GM23338 (cell line): Measurements from ENCODE around the gene LRSAM1.

Experiments
- CREB1 ChIP-seq: fragments of 250-450 bp; sonication (Bioruptor Pico); IDR thresholded peaks from 2 replicates; pipeline ENCODE4 v1.5.0; 2020; ENCODE audit warnings: low read depth, mild to moderate bottlenecking, moderate library complexity
- CTCF ChIP-seq, 2 experiments: fragments of 200-600 bp in 1 of 2; sonication (generic) in 1 of 2; conservative IDR thresholded peaks; 2 replicates each; pipeline versions ENCODE4 v1.5.1 to v1.6.1; 2016 to 2017; ENCODE audit warnings: antibody characterized with exemption in 2 of 2, low read depth in 2 of 2, mild to moderate bottlenecking in 2 of 2, moderate library complexity in 1 of 2
- ETS1 ChIP-seq: IDR thresholded peaks from 2 replicates; pipeline ENCODE4 v1.6.1; 2016; ENCODE audit warnings: antibody characterized with exemption
- EZH2 ChIP-seq: fragments of 200-600 bp; sonication (generic); IDR thresholded peaks from one replicate; pipeline ENCODE4 v1.8.0; 2017; ENCODE audit warnings: antibody characterized with exemption, mild to moderate bottlenecking, low read depth; ENCODE audit not compliant: unreplicated experiment
- EZH2phosphoT487 ChIP-seq: fragments of 200-600 bp; sonication (generic); IDR thresholded peaks from one replicate; pipeline ENCODE4 v1.8.1; 2018; ENCODE audit warnings: antibody characterized with exemption; ENCODE audit not compliant: unreplicated experiment
- JUNB ChIP-seq: IDR thresholded peaks from one replicate; pipeline ENCODE4 v1.6.1; 2016; ENCODE audit warnings: antibody characterized with exemption; ENCODE audit not compliant: unreplicated experiment
- NANOG ChIP-seq: IDR thresholded peaks from 2 replicates; pipeline ENCODE4 v1.6.1; 2016; ENCODE audit warnings: antibody characterized with exemption, borderline replicate concordance
- POLR2AphosphoS5 ChIP-seq: IDR thresholded peaks from 2 replicates; pipeline ENCODE4 v1.6.1; 2016; ENCODE audit warnings: antibody characterized with exemption, low read depth
- REST ChIP-seq: IDR thresholded peaks from one replicate; pipeline ENCODE4 v1.6.1; 2018; ENCODE audit warnings: antibody characterized with exemption; ENCODE audit not compliant: unreplicated experiment
- STAT1 ChIP-seq: IDR thresholded peaks from one replicate; pipeline ENCODE4 v1.6.1; 2016; ENCODE audit warnings: antibody characterized with exemption; ENCODE audit not compliant: unreplicated experiment
- ZNF114 ChIP-seq: fragments of 250-450 bp; sonication (Bioruptor Pico); IDR thresholded peaks from 2 replicates; pipeline ENCODE4 v1.5.0; 2020; ENCODE audit warnings: mild to moderate bottlenecking, moderate library complexity
- ZNF331 ChIP-seq: fragments of 250-450 bp; sonication (Bioruptor Pico); IDR thresholded peaks from 2 replicates; pipeline ENCODE4 v1.5.0; 2020; ENCODE audit warnings: low read depth, mild to moderate bottlenecking, moderate library complexity
- ZNF462 ChIP-seq: fragments of 250-450 bp; sonication (Bioruptor Pico); IDR thresholded peaks from 2 replicates; pipeline ENCODE4 v1.5.0; 2020; ENCODE audit warnings: mild to moderate bottlenecking, moderate library complexity

GRCh38 chr9:127417131-127418036 lies 33.9 kb upstream of the LRSAM1 start:
- no peak for TF ChIP-seq CTCF (conservative IDR thresholded peaks at IDR 0.05; ENCODE audit: low read depth in 2 of 2)
- TF ChIP-seq EZH2: no peak
- TF ChIP-seq CREB1 (CRISPR knock-in tag): no peak
- TF ChIP-seq ZNF114 (CRISPR knock-in tag): no peak
- TF ChIP-seq REST: no peak
- TF ChIP-seq EZH2phosphoT487: no peak
- TF ChIP-seq ETS1: no peak
- TF ChIP-seq POLR2AphosphoS5: no peak
- TF ChIP-seq STAT1: no peak
- no peak for TF ChIP-seq JUNB
- TF ChIP-seq NANOG: no peak
- no peak for TF ChIP-seq ZNF331 (CRISPR knock-in tag)
- no peak for TF ChIP-seq ZNF462 (CRISPR knock-in tag)
